Esophagus squamous epithelium (tissue), 4 donors: ENCODE results near the gene HAO2.

Source experiments
- POLR2A ChIP-seq, 4 donors: fragments of 450-650 bp; IDR thresholded peaks; one replicate each; pipeline ENCODE4 v1.6.1; 2017; ENCODE audit warnings: antibody characterized with exemption in 4 of 4, mild to moderate bottlenecking in 4 of 4, moderate library complexity in 3 of 4
- TF ChIP-seq, protein P1 (sequence below), 6 experiments: fragments of 450-650 bp in 4 of 6; fragments of 200-600 bp in 2 of 6; sonication (generic) in 2 of 6; IDR thresholded peaks; one replicate each; pipeline ENCODE4 v1.5.1; 2016 to 2019; ENCODE audit warnings: antibody characterized with exemption in 6 of 6, mild to moderate bottlenecking in 4 of 6, moderate library complexity in 4 of 6

DNA sequence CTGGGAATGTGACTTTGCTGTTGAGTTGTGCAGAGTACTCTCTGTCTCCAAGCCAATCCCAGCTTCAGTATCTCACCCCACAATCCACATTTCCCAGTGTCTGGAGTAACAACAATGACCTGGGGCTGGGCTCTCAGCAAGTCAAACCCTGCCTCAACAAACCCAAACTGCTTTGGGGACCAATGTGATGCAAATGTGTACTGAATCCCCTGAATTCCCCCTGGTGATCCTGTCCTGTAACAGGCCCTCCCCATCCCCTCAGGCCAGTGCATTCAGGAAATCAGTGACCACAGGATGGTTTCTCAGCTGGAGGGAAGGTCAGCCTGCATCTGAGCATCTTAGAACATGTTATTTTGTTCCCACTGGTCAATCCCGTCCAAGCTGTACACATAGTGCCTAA, 36.7 kb upstream of the HAO2 start:
- TF ChIP-seq, protein P1, sequence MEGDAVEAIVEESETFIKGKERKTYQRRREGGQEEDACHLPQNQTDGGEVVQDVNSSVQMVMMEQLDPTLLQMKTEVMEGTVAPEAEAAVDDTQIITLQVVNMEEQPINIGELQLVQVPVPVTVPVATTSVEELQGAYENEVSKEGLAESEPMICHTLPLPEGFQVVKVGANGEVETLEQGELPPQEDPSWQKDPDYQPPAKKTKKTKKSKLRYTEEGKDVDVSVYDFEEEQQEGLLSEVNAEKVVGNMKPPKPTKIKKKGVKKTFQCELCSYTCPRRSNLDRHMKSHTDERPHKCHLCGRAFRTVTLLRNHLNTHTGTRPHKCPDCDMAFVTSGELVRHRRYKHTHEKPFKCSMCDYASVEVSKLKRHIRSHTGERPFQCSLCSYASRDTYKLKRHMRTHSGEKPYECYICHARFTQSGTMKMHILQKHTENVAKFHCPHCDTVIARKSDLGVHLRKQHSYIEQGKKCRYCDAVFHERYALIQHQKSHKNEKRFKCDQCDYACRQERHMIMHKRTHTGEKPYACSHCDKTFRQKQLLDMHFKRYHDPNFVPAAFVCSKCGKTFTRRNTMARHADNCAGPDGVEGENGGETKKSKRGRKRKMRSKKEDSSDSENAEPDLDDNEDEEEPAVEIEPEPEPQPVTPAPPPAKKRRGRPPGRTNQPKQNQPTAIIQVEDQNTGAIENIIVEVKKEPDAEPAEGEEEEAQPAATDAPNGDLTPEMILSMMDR (IDR thresholded peaks at IDR 0.05) = no peak
- TF ChIP-seq POLR2A (IDR thresholded peaks at IDR 0.05) = no peak
